ENCODE results near the gene F13A1. TPM values are rescaled to one million over a fixed set of nuclear protein-coding genes. Genes with fewer than 3 reads are reported as not detected.

The F13A1 gene
- total and polyA plus RNA-seq, 2 of the 13 experiments (the other 11 are each of a cell fraction or from before 2014, with no cell fraction given) = not detected

DNA sequence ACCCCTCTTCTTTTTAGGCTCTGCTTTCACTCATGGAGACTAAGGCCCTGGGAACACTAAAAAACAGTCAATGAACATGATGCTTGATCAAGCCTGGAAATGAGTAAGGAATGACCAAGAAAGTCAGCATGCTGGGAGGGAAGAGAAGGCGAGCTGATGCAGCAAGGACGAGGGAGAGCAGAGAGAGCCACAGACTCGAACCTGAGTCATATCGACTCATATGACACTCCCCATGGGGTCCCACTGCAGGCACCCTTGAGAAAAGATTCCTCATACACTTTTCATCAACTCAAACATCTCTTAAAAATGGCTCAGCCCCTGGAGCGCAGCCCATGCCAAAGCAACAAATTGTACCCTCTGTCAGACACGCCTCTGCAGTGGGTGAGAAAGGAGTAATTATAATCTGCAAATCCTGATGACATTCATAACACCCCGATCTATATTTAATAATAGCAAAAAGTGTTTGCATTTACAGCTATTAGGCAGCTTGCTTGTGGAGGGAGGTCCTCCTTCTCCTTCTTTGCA is 127.2 kb downstream of the F13A1 start (continued):
- TF ChIP-seq, protein P1, sequence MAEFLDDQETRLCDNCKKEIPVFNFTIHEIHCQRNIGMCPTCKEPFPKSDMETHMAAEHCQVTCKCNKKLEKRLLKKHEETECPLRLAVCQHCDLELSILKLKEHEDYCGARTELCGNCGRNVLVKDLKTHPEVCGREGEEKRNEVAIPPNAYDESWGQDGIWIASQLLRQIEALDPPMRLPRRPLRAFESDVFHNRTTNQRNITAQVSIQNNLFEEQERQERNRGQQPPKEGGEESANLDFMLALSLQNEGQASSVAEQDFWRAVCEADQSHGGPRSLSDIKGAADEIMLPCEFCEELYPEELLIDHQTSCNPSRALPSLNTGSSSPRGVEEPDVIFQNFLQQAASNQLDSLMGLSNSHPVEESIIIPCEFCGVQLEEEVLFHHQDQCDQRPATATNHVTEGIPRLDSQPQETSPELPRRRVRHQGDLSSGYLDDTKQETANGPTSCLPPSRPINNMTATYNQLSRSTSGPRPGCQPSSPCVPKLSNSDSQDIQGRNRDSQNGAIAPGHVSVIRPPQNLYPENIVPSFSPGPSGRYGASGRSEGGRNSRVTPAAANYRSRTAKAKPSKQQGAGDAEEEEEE (CRISPR knock-in tag; IDR thresholded peaks at IDR 0.05; ENCODE audit: borderline replicate concordance) = no peak
- TF ChIP-seq ZNF563 (CRISPR knock-in tag; IDR thresholded peaks at IDR 0.05) (no peak), ZNF337 (CRISPR knock-in tag; IDR thresholded peaks at IDR 0.05; ENCODE audit: borderline replicate concordance, low read depth) (no peak), KIAA2018 (CRISPR knock-in tag; IDR thresholded peaks at IDR 0.05; ENCODE audit: borderline replicate concordance) (no peak), ZNF598 (CRISPR knock-in tag; IDR thresholded peaks at IDR 0.05; ENCODE audit: borderline replicate concordance) (no peak), ZNF317 (CRISPR knock-in tag; IDR thresholded peaks at IDR 0.05) (no peak), FOXC1 (CRISPR knock-in tag; IDR thresholded peaks at IDR 0.05; ENCODE audit: borderline replicate concordance) (no peak)

All from HepG2 (cell line).